Lower leg skin (tissue), 4 donors: Measurements from ENCODE around the gene ME1. TPM values are rescaled to one million over a fixed set of nuclear protein-coding genes. Genes with fewer than 3 reads are reported as not detected.

ENCODE experiments used
- DNase-seq, 2 donors: peaks; one replicate each; pipeline ENCODE4 v3.0.0-alpha.2; 2019; ENCODE audit warnings: low spot score in 2 of 2
- H3K4me3 ChIP-seq: fragments of 200-600 bp; sonication (generic); 2 replicates; pipeline ENCODE4 v1.5.1; 2017; ENCODE audit warnings: mild to moderate bottlenecking, low read depth; ENCODE audit not compliant: poor library complexity, severe bottlenecking
- POLR2A ChIP-seq, 2 donors: fragments of 450-650 bp; IDR thresholded peaks; one replicate each; pipeline ENCODE4 v1.6.1; 2016 to 2017; ENCODE audit warnings: antibody characterized with exemption in 2 of 2, mild to moderate bottlenecking in 1 of 2, moderate library complexity in 1 of 2
- WGBS, 2 donors: methylation state at CpG; one replicate each; pipeline ENCODE4 v1.1.5; 2018; 5-methylcytosine and 5-hydroxymethylcytosine counted together
- intact Hi-C: fragments of 100-400 bp; cut with DNase I; formaldehyde crosslinking; loops from one replicate; pipeline ENCODE4 v1.15.0; 2023; ENCODE audit warnings: low total_unique reads
- total RNA-seq, 4 donors: library from RNA; depleted of rRNA; stranded (reverse); fragments of >200 nt; gene quantifications; one replicate each; pipeline ENCODE4 v1.1.0, GENCODE V29; 2016
- TF ChIP-seq, protein P1 (sequence below), 3 donors: fragments of 450-650 bp; IDR thresholded peaks; one replicate each; pipeline ENCODE4 v1.5.1; 2016; ENCODE audit warnings: antibody characterized with exemption in 3 of 3, mild to moderate bottlenecking in 3 of 3, moderate library complexity in 2 of 3

ME1 gene
- total RNA-seq, 4 donors from 2014 or later: 17.3 to 55.0 (median 20.8) TPM

DNA sequence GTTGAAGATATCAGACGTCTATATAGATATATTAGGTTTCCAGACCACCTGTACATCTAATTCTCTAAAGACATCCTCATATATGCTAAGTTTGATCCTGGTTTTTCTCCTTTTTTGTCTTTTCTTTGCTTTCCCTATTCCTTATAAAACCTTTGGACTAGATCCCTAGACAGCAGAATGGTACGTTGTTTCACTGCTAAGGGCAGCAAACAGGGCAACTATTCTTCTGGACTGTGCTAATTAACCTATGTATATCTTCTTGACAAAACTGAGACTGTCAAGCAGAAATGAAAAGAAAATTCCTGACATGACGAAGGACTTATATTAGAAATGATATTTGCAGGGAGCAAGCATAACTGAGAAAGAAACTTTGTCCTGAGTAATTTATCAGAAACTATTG lies 19.1 kb downstream of the ME1 start:
- WGBS, 2 donors: 68 to 75% methylated on average over 3 of the region's 3 CpGs
- intact Hi-C loops: loop anchor here (10.0 kb wide), 1 partner anchor 103 kb away; the partner anchor contains the start of gene PRSS35
- no peak for DNase-seq
- no peak for TF ChIP-seq POLR2A (IDR thresholded peaks at IDR 0.05)
- TF ChIP-seq, protein P1, sequence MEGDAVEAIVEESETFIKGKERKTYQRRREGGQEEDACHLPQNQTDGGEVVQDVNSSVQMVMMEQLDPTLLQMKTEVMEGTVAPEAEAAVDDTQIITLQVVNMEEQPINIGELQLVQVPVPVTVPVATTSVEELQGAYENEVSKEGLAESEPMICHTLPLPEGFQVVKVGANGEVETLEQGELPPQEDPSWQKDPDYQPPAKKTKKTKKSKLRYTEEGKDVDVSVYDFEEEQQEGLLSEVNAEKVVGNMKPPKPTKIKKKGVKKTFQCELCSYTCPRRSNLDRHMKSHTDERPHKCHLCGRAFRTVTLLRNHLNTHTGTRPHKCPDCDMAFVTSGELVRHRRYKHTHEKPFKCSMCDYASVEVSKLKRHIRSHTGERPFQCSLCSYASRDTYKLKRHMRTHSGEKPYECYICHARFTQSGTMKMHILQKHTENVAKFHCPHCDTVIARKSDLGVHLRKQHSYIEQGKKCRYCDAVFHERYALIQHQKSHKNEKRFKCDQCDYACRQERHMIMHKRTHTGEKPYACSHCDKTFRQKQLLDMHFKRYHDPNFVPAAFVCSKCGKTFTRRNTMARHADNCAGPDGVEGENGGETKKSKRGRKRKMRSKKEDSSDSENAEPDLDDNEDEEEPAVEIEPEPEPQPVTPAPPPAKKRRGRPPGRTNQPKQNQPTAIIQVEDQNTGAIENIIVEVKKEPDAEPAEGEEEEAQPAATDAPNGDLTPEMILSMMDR (IDR thresholded peaks at IDR 0.05): no peak
- no peak overlapping the region for H3K4me3 ChIP-seq

DNA sequence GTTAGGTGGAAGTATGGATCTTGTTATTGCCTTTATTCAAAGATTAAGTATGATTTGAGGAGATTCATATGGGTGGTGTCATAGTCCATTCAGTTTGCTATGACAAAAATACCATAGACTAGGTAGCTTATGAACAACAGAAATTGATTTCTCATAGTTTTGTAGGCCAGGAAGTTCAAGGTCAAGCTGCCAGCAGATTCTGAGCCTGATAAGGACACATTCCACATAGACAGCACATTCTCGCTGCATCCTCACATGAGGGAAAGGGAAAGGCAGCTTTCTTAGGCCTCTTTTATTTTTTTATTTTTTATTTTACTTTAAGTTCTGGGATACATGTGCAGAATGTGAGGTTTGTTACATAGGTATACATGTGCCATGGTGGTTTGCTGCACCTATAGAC lies 27.7 kb downstream of the ME1 start:
- DNase-seq: no peak
- intact Hi-C loops: no loop called here
- 48 to 74% methylated on average over 1 of the region's 1 CpG for WGBS, 2 donors
- no peak for TF ChIP-seq POLR2A (IDR thresholded peaks at IDR 0.05)
- TF ChIP-seq, protein P1 (IDR thresholded peaks at IDR 0.05): no peak
- H3K4me3 ChIP-seq: no peak overlapping the region

DNA sequence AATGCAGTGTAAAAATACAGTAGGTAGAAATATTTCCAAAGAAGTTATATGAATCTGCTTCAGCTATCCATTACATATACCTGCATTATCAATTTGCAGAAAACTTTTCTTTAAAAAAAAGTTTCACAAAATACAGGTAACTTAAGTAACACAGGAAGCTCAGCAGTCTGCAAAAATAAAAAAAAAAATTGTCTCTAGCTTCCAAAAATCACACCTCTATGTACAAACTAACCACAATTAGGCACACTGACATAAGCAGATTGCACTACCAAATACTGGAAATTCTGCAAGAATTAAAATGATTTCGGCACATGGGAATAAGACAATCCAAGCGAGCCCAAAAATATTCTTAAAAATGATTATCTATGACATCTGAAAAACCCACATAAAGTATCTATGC lies 41.2 kb downstream of the ME1 start:
- no peak for DNase-seq
- 77 to 86% methylated on average over 2 of the region's 2 CpGs for WGBS, 2 donors
- H3K4me3 ChIP-seq: no peak overlapping the region
- TF ChIP-seq, protein P1 (IDR thresholded peaks at IDR 0.05): no peak
- no peak for TF ChIP-seq POLR2A (IDR thresholded peaks at IDR 0.05)
- intact Hi-C loops: no loop called here

DNA sequence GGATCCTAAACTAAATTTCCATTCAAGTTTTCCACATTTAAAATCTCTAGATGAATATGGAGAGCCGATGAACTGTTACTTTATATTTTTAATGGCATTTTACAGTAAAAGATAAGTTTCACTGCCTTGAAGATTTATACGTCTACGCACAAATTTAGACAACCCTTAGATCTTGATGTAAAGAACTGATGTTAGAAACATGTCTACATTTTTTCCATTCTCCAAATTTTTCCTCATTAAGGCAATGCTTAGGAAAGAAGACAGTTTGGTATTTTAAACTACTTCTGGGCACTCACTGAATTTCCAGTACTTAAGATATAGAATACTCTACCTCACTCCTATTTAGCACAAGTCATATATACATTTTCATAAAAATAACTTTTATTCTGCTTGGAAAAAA lies 45.4 kb downstream of the ME1 start:
- no peak for TF ChIP-seq POLR2A (IDR thresholded peaks at IDR 0.05)
- TF ChIP-seq, protein P1 (IDR thresholded peaks at IDR 0.05): no peak
- intact Hi-C loops: no loop called here
- WGBS, 2 donors: 71 to 81% methylated on average over 3 of the region's 3 CpGs
- no peak overlapping the region for H3K4me3 ChIP-seq
- DNase-seq: no peak

DNA sequence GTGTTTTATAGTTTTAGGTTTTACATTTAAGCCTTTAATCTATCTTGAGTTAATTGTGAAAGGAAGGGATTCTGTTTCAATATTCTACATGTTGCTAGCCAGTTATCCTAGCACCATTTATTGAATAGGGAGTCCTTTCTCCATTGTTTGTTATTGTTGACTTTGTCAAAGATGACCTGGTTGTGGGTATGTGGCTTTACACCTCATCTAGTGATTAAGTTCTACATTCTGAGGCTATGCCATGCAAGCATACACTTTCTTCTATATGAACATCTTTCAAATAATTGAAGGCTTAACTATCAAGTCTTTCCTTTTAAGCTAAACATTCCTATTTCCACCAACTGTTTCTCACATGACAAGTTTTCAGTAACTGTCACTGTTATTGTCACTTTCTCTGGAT lies 46.1 kb downstream of the ME1 start:
- no peak overlapping the region for H3K4me3 ChIP-seq
- no peak for DNase-seq
- TF ChIP-seq POLR2A (IDR thresholded peaks at IDR 0.05): no peak
- TF ChIP-seq, protein P1 (IDR thresholded peaks at IDR 0.05): no peak
- intact Hi-C loops: no loop called here

DNA sequence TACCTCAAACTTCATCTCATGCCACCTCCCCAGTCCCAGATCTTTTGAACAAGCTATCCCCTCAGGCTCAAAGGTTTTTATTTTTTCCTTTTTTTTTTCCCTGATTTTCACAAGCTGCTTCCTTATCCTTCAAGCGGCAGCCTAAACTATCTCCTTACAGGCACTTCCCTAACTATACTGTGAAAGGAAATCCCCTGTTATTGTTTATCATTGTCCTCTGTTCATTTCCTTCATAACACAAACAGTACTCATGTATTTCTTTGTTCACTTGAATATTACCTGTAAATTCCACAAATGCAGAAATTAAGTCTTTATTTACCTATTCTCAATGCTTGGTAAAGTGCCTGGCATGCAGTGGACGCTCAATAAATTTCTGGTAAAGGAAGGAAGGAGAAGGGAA lies 48.9 kb downstream of the ME1 start:
- intact Hi-C loops: no loop called here
- DNase-seq: no peak
- 71 to 75% methylated on average over 2 of the region's 2 CpGs for WGBS, 2 donors
- TF ChIP-seq POLR2A (IDR thresholded peaks at IDR 0.05): no peak
- TF ChIP-seq, protein P1 (IDR thresholded peaks at IDR 0.05): no peak
- no peak overlapping the region for H3K4me3 ChIP-seq
